SU-DHL-6 (cell line): ENCODE results near the gene CCDC70.

ENCODE experiments used
- H2AFZ ChIP-seq: fragments of 200-600 bp; sonication (generic); 2 replicates; pipeline ENCODE4 v1.6.1; 2014; ENCODE audit warnings: low read depth, mild to moderate bottlenecking, moderate library complexity, mixed read lengths, antibody characterized with exemption, low read length; ENCODE audit not compliant: severe bottlenecking
- H3F3A ChIP-seq: fragments of 200-600 bp; shearing (Covaris generic); 2 replicates; pipeline ENCODE4 v1.6.0; 2016; ENCODE audit warnings: antibody characterized with exemption, mild to moderate bottlenecking; ENCODE audit not compliant: insufficient read depth
- H3K27ac ChIP-seq: fragments of 200-600 bp; sonication (generic); 2 replicates; pipeline ENCODE4 v1.5.1; 2016; ENCODE audit warnings: low read depth, mild to moderate bottlenecking, low read length, moderate library complexity, mixed read lengths
- H3K27me3 ChIP-seq: fragments of 200-600 bp; sonication (generic), shearing (Covaris generic); 2 replicates; pipeline ENCODE4 v1.6.0; 2014; ENCODE audit warnings: mild to moderate bottlenecking, low read length
- H3K36me3 ChIP-seq: fragments of 200-600 bp; sonication (generic); 2 replicates; pipeline ENCODE4 v1.6.1; 2014; ENCODE audit warnings: mild to moderate bottlenecking, low read length, mixed read lengths
- H3K4me2 ChIP-seq: fragments of 300-600, 200-600 bp; shearing (Covaris generic), sonication (generic); 2 replicates; pipeline ENCODE4 v1.6.0; 2014; ENCODE audit warnings: low read length, low read depth, mild to moderate bottlenecking; ENCODE audit not compliant: poor library complexity, severe bottlenecking
- H3K4me3 ChIP-seq: fragments of 200-600 bp; sonication (generic); 2 replicates; pipeline ENCODE4 v1.5.1; 2014; ENCODE audit warnings: antibody characterized with exemption, low read length, mild to moderate bottlenecking, mixed read lengths; ENCODE audit not compliant: insufficient read depth, poor library complexity, severe bottlenecking
- H3K79me2 ChIP-seq: fragments of 200-600 bp; sonication (generic); 2 replicates; pipeline ENCODE4 v1.6.1; 2014; ENCODE audit warnings: mild to moderate bottlenecking, low read length, moderate library complexity; ENCODE audit not compliant: insufficient read depth
- H3K9ac ChIP-seq: fragments of 200-600 bp; sonication (generic); 2 replicates; pipeline ENCODE4 v1.7.0; 2014; ENCODE audit warnings: mild to moderate bottlenecking, low read length
- H3K9me2 ChIP-seq: fragments of 200-600 bp; sonication (generic); replicated peaks from 2 replicates; pipeline ENCODE4 v1.6.1; 2014; ENCODE audit warnings: low read length; ENCODE audit not compliant: insufficient read depth
- H3K9me3 ChIP-seq: fragments of 200-600 bp; sonication (generic); 2 replicates; pipeline ENCODE4 v1.6.1; 2014; ENCODE audit warnings: low read length, mixed read lengths; ENCODE audit not compliant: insufficient read depth
- H4K20me1 ChIP-seq: fragments of 200-600 bp; sonication (generic); 2 replicates; pipeline ENCODE4 v1.6.1; 2014; ENCODE audit warnings: low read depth, mild to moderate bottlenecking, antibody characterized with exemption, low read length, moderate library complexity, mixed read lengths
- CTCF ChIP-seq: fragments of 200-600 bp; sonication (generic); IDR thresholded peaks from one replicate; pipeline ENCODE4 v1.5.1; 2017; ENCODE audit warnings: antibody characterized with exemption, mild to moderate bottlenecking, low read length, moderate library complexity; ENCODE audit not compliant: insufficient read depth, poor library complexity, severe bottlenecking
- EZH2phosphoT487 ChIP-seq: fragments of 200-600 bp; sonication (generic), shearing (Covaris generic); conservative IDR thresholded peaks from 2 replicates; pipeline ENCODE4 v1.6.1; 2018; ENCODE audit warnings: mild to moderate bottlenecking, antibody characterized with exemption, low read length, moderate library complexity, mixed read lengths

Gene CCDC70

GRCh38 chr13:51861723-51862300 is at the start of gene CCDC70:
Gene CCDC70 (plus strand): TSS chr13:51861969. CDS start chr13:51865412, 3,443 bp downstream.
- H3K27me3 ChIP-seq: no peaks in the 10 kb centered on the region
- H3F3A ChIP-seq: no peaks in the 10 kb centered on the region
- H3K9me3 ChIP-seq: no peaks in the 10 kb centered on the region
- H3K9ac ChIP-seq: no peak within 1 kb of the TSS
- H3K4me3 ChIP-seq: no peak within 1 kb of the TSS
- no peaks in the 10 kb centered on the region for H3K9me2 ChIP-seq
- no peak within 1 kb of the TSS for H2AFZ ChIP-seq
- no peaks in the 10 kb centered on the region for H4K20me1 ChIP-seq
- H3K27ac ChIP-seq: no peak within 1 kb of the TSS
- no peaks in the 10 kb centered on the region for H3K79me2 ChIP-seq
- TF ChIP-seq CTCF: no peak
- TF ChIP-seq EZH2phosphoT487: no peak
- no peaks in the 10 kb centered on the region for H3K36me3 ChIP-seq
- H3K4me2 ChIP-seq: no peak within 1 kb of the TSS

GRCh38 chr13:51814071-51814470 is 47.7 kb upstream of the CCDC70 start:
- no peaks in the 10 kb centered on the region for H3K9me3 ChIP-seq
- no peaks in the 10 kb centered on the region for H3K36me3 ChIP-seq
- H3F3A ChIP-seq: no peaks in the 10 kb centered on the region
- no peak overlapping the region for H3K4me2 ChIP-seq
- no peak overlapping the region for H3K27ac ChIP-seq
- no peak overlapping the region for H3K9ac ChIP-seq
- H4K20me1 ChIP-seq: no peaks in the 10 kb centered on the region
- no peak overlapping the region for H2AFZ ChIP-seq
- H3K79me2 ChIP-seq: no peaks in the 10 kb centered on the region
- H3K9me2 ChIP-seq: no peaks in the 10 kb centered on the region
- H3K4me3 ChIP-seq: no peak overlapping the region
- no peaks in the 10 kb centered on the region for H3K27me3 ChIP-seq
- TF ChIP-seq EZH2phosphoT487 (no peak), CTCF (no peak)

- Histone ChIP-seq H3K9ac (no peak overlapping the region), H3K4me2 (peak overlapping the region; percentile 35), H3K36me3 (no peaks in the 10 kb centered on the region), H3K9me2 (no peaks in the 10 kb centered on the region), H3K27ac (no peak overlapping the region), H3K4me3 (no peak overlapping the region), H3K9me3 (no peaks in the 10 kb centered on the region), H3K79me2 (no peaks in the 10 kb centered on the region), H3K27me3 (no peaks in the 10 kb centered on the region), H2AFZ (peak overlapping the region; percentile 81), H3F3A (no peaks in the 10 kb centered on the region), H4K20me1 (no peaks in the 10 kb centered on the region)
- TF ChIP-seq EZH2phosphoT487 (no peak), CTCF (peak; percentile 64)
Observed at GRCh38 chr13:51814825-51815650, 46.7 kb upstream of the CCDC70 start.
